Measurements from ENCODE around the gene PGAP3.

PGAP3 gene

DNA sequence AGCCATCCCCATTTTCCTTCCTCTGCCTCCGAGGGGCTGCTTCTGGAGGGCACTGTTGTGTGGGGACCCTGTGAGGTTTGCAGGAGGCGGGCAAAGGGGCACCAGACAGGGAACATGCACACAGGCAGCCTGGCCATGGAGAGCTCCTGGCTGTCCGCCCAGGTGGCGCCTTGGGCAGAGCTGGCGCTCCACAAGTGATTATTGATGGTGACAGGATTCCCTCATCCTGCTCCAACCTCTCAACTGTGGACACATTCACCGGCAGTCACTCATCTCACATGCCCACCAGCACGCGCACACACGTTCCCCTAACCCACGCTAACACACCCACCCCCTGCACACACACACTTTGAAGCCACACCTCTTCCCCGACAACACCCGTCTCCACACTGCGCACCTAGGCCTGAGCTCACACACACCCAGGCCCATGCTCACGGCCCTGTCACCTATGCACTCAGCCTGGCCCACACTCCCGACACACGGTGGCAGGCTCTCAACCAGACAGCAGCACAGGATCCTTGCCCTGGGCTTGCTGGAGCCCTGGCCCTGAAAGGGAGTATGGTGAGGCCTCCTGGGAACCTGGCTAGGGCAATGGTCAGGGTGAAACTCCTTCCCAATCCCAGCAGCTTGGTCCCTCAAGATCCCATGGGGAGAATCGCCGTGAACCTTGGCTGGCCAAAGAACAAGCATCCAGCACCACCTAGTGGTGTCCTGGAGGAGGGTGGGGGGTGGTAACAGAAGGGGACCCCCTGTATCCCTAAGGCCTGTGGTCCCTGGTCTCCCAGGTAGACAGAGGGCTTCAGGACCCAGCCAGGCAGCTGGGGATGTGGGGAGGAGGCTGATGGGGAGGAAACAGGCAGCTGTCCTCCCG, 16.0 kb downstream of the PGAP3 start:
- no peak for DNase-seq

GRCh38 chr17:39670746-39671145, 17.1 kb downstream of the PGAP3 start:
- DNase-seq, result no peak

GRCh38 chr17:39669897-39670735, 17.7 kb downstream of the PGAP3 start:
- no peak for DNase-seq

DNA sequence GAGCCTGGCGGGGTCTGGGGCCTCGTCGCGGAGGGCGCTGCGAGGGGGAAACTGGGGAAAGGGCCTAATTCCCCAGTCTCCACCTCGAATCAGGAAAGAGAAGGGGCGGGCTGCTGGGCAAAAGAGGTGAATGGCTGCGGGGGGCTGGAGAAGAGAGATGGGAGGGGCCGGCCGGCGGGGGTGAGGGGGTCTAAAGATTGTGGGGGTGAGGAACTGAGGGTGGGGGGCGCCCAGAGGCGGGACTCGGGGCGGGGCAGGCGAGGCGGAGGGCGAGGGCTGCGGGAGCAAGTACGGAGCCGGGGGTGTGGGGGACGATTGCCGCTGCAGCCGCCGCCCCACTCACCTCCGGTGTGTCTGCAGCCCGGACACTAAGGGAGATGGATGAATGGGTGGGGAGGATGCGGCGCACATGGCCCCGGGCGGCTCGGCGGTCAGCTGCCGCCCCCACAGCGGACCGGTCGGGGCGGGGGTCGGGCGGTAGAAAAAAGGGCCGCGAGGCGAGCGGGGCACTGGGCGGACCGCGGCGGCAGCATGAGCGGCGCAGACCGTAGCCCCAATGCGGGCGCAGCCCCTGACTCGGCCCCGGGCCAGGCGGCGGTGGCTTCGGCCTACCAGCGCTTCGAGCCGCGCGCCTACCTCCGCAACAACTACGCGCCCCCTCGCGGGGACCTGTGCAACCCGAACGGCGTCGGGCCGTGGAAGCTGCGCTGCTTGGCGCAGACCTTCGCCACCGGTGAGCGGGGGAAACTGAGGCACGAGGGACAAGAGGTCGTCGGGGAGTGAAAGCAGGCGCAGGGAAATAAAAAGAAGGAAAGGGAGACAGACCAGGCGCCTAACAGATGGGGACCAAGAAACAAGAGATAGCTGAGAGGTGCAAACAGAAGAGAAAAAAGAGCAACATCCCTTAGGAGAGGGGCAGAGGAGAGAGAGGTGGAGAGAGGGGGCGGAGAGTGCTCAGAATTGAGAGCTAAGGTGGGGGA, 19.6 kb downstream of the PGAP3 start, which contains the start of gene PNMT:
PNMT (plus strand) TSS at position 509 of the 980 bp plus-strand sequence; CDS start at position 532, 23 bp downstream.
- DNase-seq, result peak; percentile 47

DNA sequence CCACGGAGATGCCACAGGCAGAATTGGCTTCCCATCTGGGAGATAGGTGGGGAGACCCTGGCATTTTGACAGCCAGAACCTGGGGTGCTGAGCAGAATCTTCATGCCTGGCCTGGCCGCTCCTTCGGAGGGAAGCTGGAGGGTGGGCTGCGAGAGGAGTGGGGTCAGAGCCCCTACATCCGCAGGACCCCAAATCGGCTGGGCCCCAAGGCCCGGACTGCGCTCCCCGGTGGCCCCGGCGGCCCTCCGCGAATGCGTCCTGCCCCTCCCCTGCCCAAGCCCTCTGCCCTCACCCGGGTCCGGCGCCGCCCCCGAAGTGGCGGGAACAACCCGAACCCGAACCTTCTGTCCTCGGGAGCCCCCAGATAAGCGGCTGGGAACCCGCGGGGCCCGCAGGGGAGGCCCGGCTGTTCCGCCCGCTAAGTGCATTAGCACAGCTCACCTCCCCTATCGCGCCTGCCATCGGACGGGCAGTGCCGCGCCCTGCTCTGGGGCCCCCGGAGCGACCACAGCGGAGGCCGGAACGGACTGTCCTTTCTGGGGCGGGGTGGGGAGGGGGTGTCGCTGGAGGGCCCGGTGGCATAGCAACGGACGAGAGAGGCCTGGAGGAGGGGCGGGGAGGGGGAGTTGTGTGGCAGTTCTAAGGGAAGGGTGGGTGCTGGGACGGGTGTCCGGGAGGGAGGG, 20.5 kb downstream of the PGAP3 start:
- DNase-seq, result no peak

GRCh38 chr17:39666601-39667261, 21.1 kb downstream of the PGAP3 start:
- DNase-seq, result no peak

- no peak for DNase-seq
These were observed 21.6 kb downstream of the PGAP3 start for GRCh38 chr17:39666231-39666600.

- no peak for DNase-seq
These were observed 22.1 kb downstream of the PGAP3 start for GRCh38 chr17:39665642-39666224.

DNA sequence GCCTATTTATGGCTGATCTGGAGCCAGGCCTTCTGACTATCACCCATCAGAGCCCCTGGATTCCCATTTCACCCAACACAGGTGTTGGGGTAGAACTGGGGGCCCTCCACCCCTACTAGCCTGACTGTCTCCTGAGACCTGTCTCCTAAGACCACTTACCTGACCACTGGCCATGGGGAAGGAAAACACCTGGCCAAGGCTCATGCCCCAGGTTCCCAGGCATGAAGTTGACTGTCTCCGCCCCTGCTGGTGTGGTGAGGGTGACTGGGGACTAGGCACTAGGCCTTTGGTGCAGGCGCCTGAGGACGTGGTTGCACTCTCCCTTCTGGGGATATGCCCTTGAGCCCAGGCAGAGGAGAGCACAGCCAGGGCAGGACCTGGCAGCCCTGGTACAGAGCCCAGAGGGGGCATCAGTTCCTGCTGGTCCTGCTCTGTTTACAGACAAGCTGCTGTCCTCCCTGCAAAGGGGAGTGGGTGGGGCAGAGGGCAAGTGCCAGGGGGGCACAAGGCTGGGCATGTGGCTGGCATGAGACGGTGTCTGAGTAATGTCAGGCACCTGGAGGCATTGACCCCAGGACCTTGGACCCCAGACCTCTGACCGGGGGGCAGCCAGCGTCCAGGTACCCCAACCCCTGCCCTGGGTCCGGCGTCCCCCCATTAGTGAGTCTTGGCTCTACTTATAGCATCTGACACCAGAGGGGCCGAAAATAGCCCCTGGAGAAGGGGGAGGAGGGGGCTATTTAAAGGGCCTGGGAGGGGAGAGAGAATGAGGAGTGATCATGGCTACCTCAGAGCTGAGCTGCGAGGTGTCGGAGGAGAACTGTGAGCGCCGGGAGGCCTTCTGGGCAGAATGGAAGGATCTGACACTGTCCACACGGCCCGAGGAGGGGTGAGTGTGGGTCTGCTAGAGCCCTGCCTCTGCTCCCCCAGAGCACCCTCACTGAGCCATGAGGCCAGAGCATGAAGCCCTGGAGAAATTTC, 23.0 kb downstream of the PGAP3 start, which contains the start of gene TCAP:
TCAP (plus strand) TSS at position 769 of the 981 bp plus-strand sequence; CDS start at position 780, 11 bp downstream.
- DNase-seq, result no peak

- no peak for DNase-seq
These were observed 23.9 kb downstream of the PGAP3 start for GRCh38 chr17:39663688-39664580.

DNA sequence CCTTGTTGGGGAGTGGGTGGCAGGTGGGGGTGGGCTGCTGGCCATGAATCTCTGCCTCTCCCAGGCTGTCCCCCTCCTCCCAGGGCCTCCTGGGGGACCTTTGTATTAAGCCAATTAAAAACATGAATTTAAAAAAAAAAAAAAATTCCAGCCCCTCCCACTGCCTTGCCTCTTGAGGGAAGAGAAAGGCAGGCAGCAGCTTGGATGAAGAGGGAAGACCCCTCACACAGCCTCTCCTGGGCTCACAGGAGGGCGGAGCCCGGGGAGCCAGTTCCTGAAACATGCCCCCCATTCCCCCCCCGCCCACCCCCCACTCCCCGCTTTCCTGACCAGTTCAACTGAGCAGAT, 24.5 kb downstream of the PGAP3 start:
- no peak for DNase-seq

- DNase-seq, result no peak
These were observed 25.1 kb downstream of the PGAP3 start for GRCh38 chr17:39662551-39663339.

DNA sequence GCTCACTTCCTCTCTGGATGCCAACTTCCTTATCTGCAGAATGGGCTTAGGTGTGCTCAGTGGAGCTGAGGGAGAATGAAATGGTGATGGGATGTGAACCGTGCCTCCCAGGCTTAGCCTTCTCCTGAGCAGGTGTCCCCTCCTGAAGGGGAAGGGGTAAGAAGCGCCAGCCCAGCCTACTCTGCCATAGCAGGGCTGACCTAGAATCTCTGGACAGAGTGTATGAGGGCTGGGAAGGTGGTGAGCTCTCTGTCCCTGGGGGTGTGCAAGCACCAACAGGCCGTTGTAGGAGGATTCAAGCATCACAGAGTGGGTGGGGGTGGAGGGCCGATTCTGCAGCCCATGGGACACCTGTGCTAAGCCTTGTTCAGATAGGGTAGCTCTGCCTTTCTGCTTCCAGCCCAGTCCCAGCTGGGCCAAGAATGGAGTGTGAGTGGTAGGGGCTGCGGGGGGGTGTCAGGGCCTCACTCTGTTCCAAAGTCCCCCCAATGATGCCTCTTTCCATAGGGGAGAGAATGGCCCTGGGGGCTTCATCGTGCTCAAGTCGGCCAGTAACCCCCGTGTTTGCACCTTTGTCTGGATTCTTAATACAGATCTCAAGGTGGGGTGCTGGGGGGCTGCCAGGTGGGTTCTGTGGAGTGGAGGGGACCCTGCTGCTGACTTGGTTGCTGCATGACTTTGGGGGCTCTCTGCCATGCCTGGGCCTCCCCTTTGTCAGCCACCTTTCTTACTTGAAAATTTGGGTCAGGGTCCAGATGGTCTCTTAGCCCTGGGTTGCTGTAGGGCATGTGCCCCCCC, 25.9 kb downstream of the PGAP3 start:
- DNase-seq, result no peak

DNA sequence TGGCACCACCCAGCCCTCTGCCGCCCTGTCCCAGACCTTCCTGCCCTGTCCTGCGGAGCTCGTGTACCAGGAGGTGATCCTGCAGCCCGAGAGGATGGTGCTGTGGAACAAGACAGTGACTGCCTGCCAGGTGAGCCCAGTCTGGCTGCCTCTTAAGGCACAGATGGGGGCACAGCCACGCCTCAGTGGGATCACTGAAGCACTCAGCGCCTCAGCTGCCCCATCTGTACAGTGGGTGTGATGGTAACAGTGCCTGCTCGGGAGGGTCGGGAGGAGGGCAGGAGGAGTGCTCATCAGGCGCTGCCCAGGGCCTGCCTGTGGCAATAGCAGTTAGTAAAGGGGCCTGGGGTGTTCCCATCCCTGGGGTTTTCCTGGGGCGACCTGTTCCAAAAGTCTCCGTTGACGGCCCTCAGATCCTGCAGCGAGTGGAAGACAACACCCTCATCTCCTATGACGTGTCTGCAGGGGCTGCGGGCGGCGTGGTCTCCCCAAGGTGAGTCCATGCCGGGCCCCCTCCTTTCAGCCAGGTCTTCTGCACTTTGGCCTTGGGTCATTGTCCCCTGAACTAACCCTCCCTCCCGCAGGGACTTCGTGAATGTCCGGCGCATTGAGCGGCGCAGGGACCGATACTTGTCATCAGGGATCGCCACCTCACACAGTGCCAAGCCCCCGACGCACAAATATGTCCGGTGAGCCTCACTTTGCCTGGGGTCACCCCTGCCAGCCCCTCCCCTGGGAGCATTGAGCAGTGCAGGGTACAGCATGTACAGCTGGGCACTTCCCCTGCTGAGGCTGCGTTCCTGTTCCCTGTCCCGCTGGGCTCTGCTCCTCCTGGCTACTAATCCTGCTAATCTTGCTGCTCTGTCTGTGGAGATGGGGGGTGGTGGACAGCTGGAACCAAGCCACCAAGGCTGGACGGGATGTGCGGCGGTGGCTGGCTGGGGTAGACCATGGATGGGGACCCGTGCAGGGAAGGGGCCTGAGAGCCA, 27.2 kb downstream of the PGAP3 start:
- DNase-seq, result no peak

DNA sequence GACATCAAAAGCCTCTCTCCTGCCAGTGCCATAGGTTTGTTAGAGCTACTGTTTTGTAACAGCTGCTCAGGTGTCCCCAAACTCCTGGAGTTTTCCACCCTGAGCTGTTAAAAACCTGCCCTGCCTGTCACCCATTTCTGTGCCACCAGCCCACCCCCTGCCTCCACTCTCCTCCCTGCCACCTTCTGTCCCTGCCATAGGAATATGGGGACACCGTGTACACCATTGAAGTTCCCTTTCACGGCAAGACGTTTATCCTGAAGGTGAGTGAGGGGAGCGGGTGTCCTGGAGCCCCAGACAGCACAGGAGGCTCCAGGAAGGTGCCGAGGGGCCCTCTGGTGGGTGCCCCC, 27.9 kb downstream of the PGAP3 start:
- no peak for DNase-seq

Measured in activated effector memory CD4-positive, alpha-beta T cell treated with Interleukin-2 at 50 U/mL for 16 hours (primary cell).